DOHH2 (cell line): ENCODE results near the gene DYNC2H1.

Source experiments
- H3F3A ChIP-seq: fragments of 200-600 bp; sonication (generic), shearing (Covaris generic); 2 replicates; pipeline ENCODE4 v1.6.0; 2016; ENCODE audit warnings: antibody characterized with exemption, mild to moderate bottlenecking; ENCODE audit not compliant: control insufficient read depth, insufficient read depth
- H3K27ac ChIP-seq: fragments of 200-600 bp; sonication (generic); 2 replicates; pipeline ENCODE4 v1.5.1; 2014; ENCODE audit warnings: low read depth, mild to moderate bottlenecking, low read length, moderate library complexity
- H3K27me3 ChIP-seq: fragments of 200-600 bp; sonication (generic); 2 replicates; pipeline ENCODE4 v1.6.1; 2014; ENCODE audit warnings: mild to moderate bottlenecking, low read length, mixed read lengths; ENCODE audit not compliant: control insufficient read depth
- H3K36me3 ChIP-seq: fragments of 200-600 bp; sonication (generic); 2 replicates; pipeline ENCODE4 v1.6.1; 2014; ENCODE audit warnings: mild to moderate bottlenecking, low read length, moderate library complexity, mixed read lengths; ENCODE audit not compliant: control insufficient read depth
- H3K4me1 ChIP-seq: fragments of 200-600 bp; sonication (generic); 2 replicates; pipeline ENCODE4 v1.6.1; 2014; ENCODE audit warnings: mild to moderate bottlenecking, low read length, mixed read lengths; ENCODE audit not compliant: control insufficient read depth
- H3K4me2 ChIP-seq: fragments of 200-600 bp; sonication (generic); 2 replicates; pipeline ENCODE4 v1.6.0; 2014; ENCODE audit warnings: mild to moderate bottlenecking, low read length, moderate library complexity
- H3K4me3 ChIP-seq: fragments of 200-600 bp; sonication (generic); 2 replicates; pipeline ENCODE4 v1.5.1; 2014; ENCODE audit warnings: mild to moderate bottlenecking, low read length, mixed read lengths
- H3K79me2 ChIP-seq: fragments of 200-600 bp; sonication (generic); 2 replicates; pipeline ENCODE4 v1.6.1; 2014; ENCODE audit warnings: mild to moderate bottlenecking, low read length, mixed read lengths; ENCODE audit not compliant: control insufficient read depth
- H3K9me2 ChIP-seq: fragments of 200-600 bp; sonication (generic); replicated peaks from 2 replicates; pipeline ENCODE4 v1.6.1; 2014; ENCODE audit warnings: mild to moderate bottlenecking, low read length, mixed read lengths; ENCODE audit not compliant: control insufficient read depth
- H3K9me3 ChIP-seq: fragments of 200-600 bp; sonication (generic); 2 replicates; pipeline ENCODE4 v1.6.1; 2014; ENCODE audit warnings: antibody characterized with exemption, low read length, mixed read lengths; ENCODE audit not compliant: control insufficient read depth, insufficient read depth
- H4K20me1 ChIP-seq: fragments of 200-600 bp; sonication (generic); 2 replicates; pipeline ENCODE4 v1.6.0; 2014; ENCODE audit warnings: low read depth, mild to moderate bottlenecking, antibody characterized with exemption, low read length, moderate library complexity; ENCODE audit not compliant: control insufficient read depth, insufficient read depth
- EZH2phosphoT487 ChIP-seq: fragments of 200-600 bp; sonication (generic); IDR thresholded peaks from 2 replicates; pipeline ENCODE4 v1.6.1; 2017; ENCODE audit warnings: borderline replicate concordance, mild to moderate bottlenecking, antibody characterized with exemption, low read length, moderate library complexity, mixed read lengths
- TF ChIP-seq, protein P1 (sequence below): fragments of 200-600 bp; sonication (generic); IDR thresholded peaks from one replicate; pipeline ENCODE4 v1.5.1; 2014; ENCODE audit warnings: antibody characterized with exemption, mild to moderate bottlenecking, low read depth, low read length; ENCODE audit not compliant: poor library complexity, severe bottlenecking

The DYNC2H1 gene

DNA sequence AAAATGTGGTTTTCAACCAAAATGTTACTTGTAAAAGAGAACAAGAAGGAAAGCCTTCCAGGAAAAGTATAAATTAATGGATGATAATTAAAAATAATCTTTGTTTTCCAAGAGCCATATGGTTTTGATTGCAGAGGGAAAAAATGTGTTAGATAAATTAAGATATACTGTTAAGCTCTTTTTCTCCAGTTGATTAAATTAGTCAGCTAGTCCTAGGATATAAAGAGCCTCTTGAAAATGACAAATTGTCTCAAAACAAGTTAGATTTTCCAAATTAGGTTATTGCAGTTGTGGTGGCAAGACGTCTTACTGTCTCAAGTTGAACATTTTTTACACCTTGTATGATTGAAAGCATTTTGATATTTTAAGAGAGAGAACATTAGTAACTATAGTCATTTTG, 110.9 kb downstream of the DYNC2H1 start:
- no peak overlapping the region for H3K4me2 ChIP-seq
- H3K36me3 ChIP-seq = no peaks in the 10 kb centered on the region
- no peaks in the 10 kb centered on the region for H3K27me3 ChIP-seq
- no peak for TF ChIP-seq EZH2phosphoT487
- TF ChIP-seq, protein P1, sequence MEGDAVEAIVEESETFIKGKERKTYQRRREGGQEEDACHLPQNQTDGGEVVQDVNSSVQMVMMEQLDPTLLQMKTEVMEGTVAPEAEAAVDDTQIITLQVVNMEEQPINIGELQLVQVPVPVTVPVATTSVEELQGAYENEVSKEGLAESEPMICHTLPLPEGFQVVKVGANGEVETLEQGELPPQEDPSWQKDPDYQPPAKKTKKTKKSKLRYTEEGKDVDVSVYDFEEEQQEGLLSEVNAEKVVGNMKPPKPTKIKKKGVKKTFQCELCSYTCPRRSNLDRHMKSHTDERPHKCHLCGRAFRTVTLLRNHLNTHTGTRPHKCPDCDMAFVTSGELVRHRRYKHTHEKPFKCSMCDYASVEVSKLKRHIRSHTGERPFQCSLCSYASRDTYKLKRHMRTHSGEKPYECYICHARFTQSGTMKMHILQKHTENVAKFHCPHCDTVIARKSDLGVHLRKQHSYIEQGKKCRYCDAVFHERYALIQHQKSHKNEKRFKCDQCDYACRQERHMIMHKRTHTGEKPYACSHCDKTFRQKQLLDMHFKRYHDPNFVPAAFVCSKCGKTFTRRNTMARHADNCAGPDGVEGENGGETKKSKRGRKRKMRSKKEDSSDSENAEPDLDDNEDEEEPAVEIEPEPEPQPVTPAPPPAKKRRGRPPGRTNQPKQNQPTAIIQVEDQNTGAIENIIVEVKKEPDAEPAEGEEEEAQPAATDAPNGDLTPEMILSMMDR = no peak
- H3K4me1 ChIP-seq = no peaks in the 10 kb centered on the region
- H3F3A ChIP-seq = no peaks in the 10 kb centered on the region
- H3K79me2 ChIP-seq = no peaks in the 10 kb centered on the region
- H3K9me2 ChIP-seq = no peaks in the 10 kb centered on the region
- H3K27ac ChIP-seq = no peak overlapping the region
- no peak overlapping the region for H3K4me3 ChIP-seq
- no peaks in the 10 kb centered on the region for H4K20me1 ChIP-seq
- H3K9me3 ChIP-seq = no peaks in the 10 kb centered on the region

DNA sequence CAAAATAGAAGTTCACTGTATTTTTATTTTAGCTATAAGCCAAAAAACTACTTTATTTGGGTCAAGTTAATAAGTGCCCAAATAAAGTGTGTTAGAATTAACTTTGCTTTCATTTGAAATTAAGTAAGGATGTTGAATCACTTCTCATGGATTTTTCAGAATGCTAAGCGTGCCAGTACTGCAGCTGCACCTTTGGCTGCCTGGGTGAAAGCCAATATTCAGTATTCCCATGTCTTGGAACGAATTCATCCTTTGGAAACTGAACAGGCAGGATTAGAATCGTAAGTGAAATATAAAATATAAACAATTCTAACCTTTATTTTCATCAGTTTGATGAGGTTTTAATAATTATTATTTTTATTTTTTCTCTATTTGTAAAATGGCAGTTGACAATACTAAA, 113.6 kb downstream of the DYNC2H1 start:
- Histone ChIP-seq H3K27me3 (no peaks in the 10 kb centered on the region), H3K4me3 (no peak overlapping the region), H3K4me1 (no peaks in the 10 kb centered on the region), H4K20me1 (no peaks in the 10 kb centered on the region), H3K9me3 (no peaks in the 10 kb centered on the region), H3F3A (no peaks in the 10 kb centered on the region), H3K79me2 (no peaks in the 10 kb centered on the region), H3K4me2 (no peak overlapping the region), H3K27ac (no peak overlapping the region), H3K9me2 (no peaks in the 10 kb centered on the region), H3K36me3 (no peaks in the 10 kb centered on the region)
- no peak for TF ChIP-seq EZH2phosphoT487
- TF ChIP-seq, protein P1 = no peak

DNA sequence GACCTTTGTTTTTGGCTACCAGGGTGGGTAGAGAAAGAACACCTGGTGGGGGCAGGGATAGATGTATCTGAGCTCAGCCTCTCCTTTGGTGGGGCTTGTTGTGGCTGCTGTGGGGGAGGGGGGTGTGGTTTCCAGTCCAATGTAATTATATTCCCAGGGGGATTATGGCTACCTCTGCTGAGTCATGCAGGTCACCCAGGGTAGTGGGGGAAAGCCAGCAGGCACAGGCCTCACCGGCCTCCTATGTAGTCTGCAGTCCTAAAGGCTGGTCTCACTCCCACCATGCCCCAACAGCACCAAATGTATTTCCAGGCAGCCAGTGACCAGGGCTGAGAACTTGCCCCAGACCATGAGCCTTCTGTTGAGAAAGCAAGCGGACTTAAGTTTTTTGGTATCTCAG, 119.6 kb downstream of the DYNC2H1 start:
- no peak overlapping the region for H3K4me3 ChIP-seq
- H3K4me2 ChIP-seq = no peak overlapping the region
- H3K4me1 ChIP-seq = no peaks in the 10 kb centered on the region
- no peaks in the 10 kb centered on the region for H3K9me3 ChIP-seq
- TF ChIP-seq, protein P1 = no peak
- no peak for TF ChIP-seq EZH2phosphoT487
- H3K36me3 ChIP-seq = no peaks in the 10 kb centered on the region
- no peak overlapping the region for H3K27ac ChIP-seq
- no peaks in the 10 kb centered on the region for H3F3A ChIP-seq
- no peaks in the 10 kb centered on the region for H4K20me1 ChIP-seq
- no peaks in the 10 kb centered on the region for H3K79me2 ChIP-seq
- H3K27me3 ChIP-seq = no peaks in the 10 kb centered on the region
- H3K9me2 ChIP-seq = no peaks in the 10 kb centered on the region

DNA sequence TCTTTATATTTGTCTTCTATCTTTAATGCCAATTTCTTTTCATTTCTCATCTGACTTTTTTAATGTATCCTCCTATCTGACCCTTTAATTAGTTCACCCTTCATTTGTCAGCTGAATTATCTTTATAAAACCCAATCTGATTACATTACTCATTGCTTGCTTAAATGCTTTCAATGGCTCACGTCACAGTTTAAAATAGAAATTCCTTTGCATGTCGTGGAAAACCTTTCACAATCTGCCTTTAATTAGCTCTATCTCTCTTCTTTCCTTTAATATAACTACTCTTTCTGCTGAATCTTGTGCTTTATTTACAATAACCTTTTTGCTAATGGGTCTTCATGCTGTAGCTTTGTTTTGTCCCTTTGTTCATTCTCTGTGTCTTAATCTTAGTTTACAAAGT, 125.7 kb downstream of the DYNC2H1 start:
- H3K27me3 ChIP-seq = no peaks in the 10 kb centered on the region
- H3F3A ChIP-seq = no peaks in the 10 kb centered on the region
- H3K36me3 ChIP-seq = no peaks in the 10 kb centered on the region
- H3K27ac ChIP-seq = no peak overlapping the region
- no peaks in the 10 kb centered on the region for H3K79me2 ChIP-seq
- no peaks in the 10 kb centered on the region for H3K9me3 ChIP-seq
- H3K4me2 ChIP-seq = no peak overlapping the region; the same call in 1 of the 2 replicates
- no peak for TF ChIP-seq EZH2phosphoT487
- TF ChIP-seq, protein P1 = no peak
- no peaks in the 10 kb centered on the region for H4K20me1 ChIP-seq
- H3K9me2 ChIP-seq = no peaks in the 10 kb centered on the region
- 0 out of 2 replicates have a peak, but pooled peaks cover 3% of the 10 kb centered on the region for H3K4me1 ChIP-seq
- H3K4me3 ChIP-seq = no peak overlapping the region
